ENCODE results near the gene FAM217A. TPM values are rescaled to one million over a fixed set of nuclear protein-coding genes. Genes with fewer than 3 reads are reported as not detected.

FAM217A gene
- total and polyA plus RNA-seq, 2 of the 8 experiments (the other 6 are each of a cell fraction or from before 2014, with no cell fraction given) = 0.03 TPM; not detected in 1

GRCh38 chr6:4067673-4068072, 11.3 kb downstream of the FAM217A start:
- peaks cover 0 to 23% (median 8%) of the 10 kb centered on the region in 4 experiments; a peak in 6 of 8 replicates for H3K36me3 ChIP-seq (ENCODE audit: control insufficient read depth in 2 of 4, insufficient read depth in 4 of 4, low read length in 3 of 4)
- H3K27me3 ChIP-seq (replicated peaks in 1 of 4; ENCODE audit: control insufficient read depth in 3 of 4, extremely low read depth in 1 of 4, insufficient read depth in 3 of 4, low read length in 3 of 4) = no peaks in the 10 kb centered on the region
- no peak overlapping the region for H2AK5ac ChIP-seq (ENCODE audit: low read depth, low read length)
- no peaks in the 10 kb centered on the region for H3K79me2 ChIP-seq (ENCODE audit: control insufficient read depth in 1 of 2, insufficient read depth in 2 of 2, low read length in 2 of 2)
- H2BK15ac ChIP-seq (ENCODE audit: low read length) = no peak overlapping the region
- FAIRE-seq (no peak), DNase-seq (ENCODE audit: low read depth in 1 of 2, low spot score in 2 of 2) (no peak)
- H3K4ac ChIP-seq (replicated peaks; ENCODE audit: insufficient read length, low read depth, low read length) = no peak overlapping the region
- no peak overlapping the region for H3K4me3 ChIP-seq (ENCODE audit: extremely low read depth in 1 of 4, insufficient read depth in 2 of 4, low read depth in 3 of 4, low read length in 4 of 4)
- H3K9me3 ChIP-seq (ENCODE audit: insufficient read depth in 2 of 2, low read depth in 1 of 2, low read length in 1 of 2) = no peaks in the 10 kb centered on the region
- TF ChIP-seq RXRA (IDR thresholded peaks at IDR 0.05; ENCODE audit: insufficient read depth, low read depth, low read length) = no peak
- TF ChIP-seq BRCA1 (IDR thresholded peaks at IDR 0.05; ENCODE audit: low read depth, low read length) = no peak
- no peak for TF ChIP-seq RBBP5 (IDR thresholded peaks at IDR 0.05; ENCODE audit: borderline replicate concordance, low read depth, low read length)
- TF ChIP-seq CREB1 (IDR thresholded peaks at IDR 0.05) = no peak
- no peak for TF ChIP-seq TCF12 (IDR thresholded peaks at IDR 0.05; ENCODE audit: low read depth, low read length)
- TF ChIP-seq SP1 (IDR thresholded peaks at IDR 0.05; ENCODE audit: low read depth, low read length) = no peak
- no peak for TF ChIP-seq HDAC2 (IDR thresholded peaks at IDR 0.05; ENCODE audit: borderline replicate concordance in 1 of 2, low read depth in 2 of 2, low read length in 2 of 2)
- no peak for TF ChIP-seq TBP (IDR thresholded peaks at IDR 0.05; ENCODE audit: low read depth, low read length)
- no peak for TF ChIP-seq RNF2 (IDR thresholded peaks at IDR 0.05; ENCODE audit: borderline replicate concordance, low read depth, low read length, missing control alignments, poor library complexity, severe bottlenecking)
- TF ChIP-seq EGR1 (IDR thresholded peaks at IDR 0.05; ENCODE audit: borderline replicate concordance, low read depth, low read length) = no peak
- H2BK5ac ChIP-seq (ENCODE audit: low read depth, low read length) = no peak overlapping the region
- no peak overlapping the region for H2AFZ ChIP-seq (ENCODE audit: low read length)
- no peaks in the 10 kb centered on the region for H3K23me2 ChIP-seq (ENCODE audit: low read depth, low read length)
- no peak overlapping the region for H2BK20ac ChIP-seq (ENCODE audit: low read length)
- H3K23ac ChIP-seq (ENCODE audit: insufficient read length) = no peak overlapping the region
- H3K9ac ChIP-seq (replicated peaks in 1 of 4; ENCODE audit: extremely low read depth in 1 of 4, low read depth in 3 of 4, low read length in 3 of 4) = no peak overlapping the region
- no peak overlapping the region for H3K56ac ChIP-seq (replicated peaks; ENCODE audit: insufficient read length, low read depth, low read length)
- H2BK120ac ChIP-seq (replicated peaks; ENCODE audit: low read depth, low read length) = no peak overlapping the region
- H3K14ac ChIP-seq (ENCODE audit: insufficient read length) = no peak overlapping the region
- H3K79me1 ChIP-seq (ENCODE audit: low read depth, low read length) = no peaks in the 10 kb centered on the region
- no peak overlapping the region for H4K8ac ChIP-seq (ENCODE audit: extremely low read depth, insufficient read depth, low read length)
- POLR2A ChIA-PET (ENCODE audit: partially characterized antibody) = interaction anchor here (0.6 to 2.5 kb wide), 5 partner anchors 9 to 85 kb away, joined by 3 to 10 read pairs (median 4); a partner anchor contains a TSS
- H4K5ac ChIP-seq (ENCODE audit: insufficient read length, low read depth, low read length) = no peak overlapping the region
- H2BK12ac ChIP-seq (ENCODE audit: low read depth, low read length) = no peak overlapping the region
- no peak overlapping the region for H3K4me2 ChIP-seq (ENCODE audit: insufficient read depth in 1 of 2, low read depth in 2 of 2, low read length in 2 of 2)
- H3K27ac ChIP-seq (ENCODE audit: low read depth, low read length) = no peak overlapping the region
- CTCF ChIA-PET (ENCODE audit: partially characterized antibody) = interaction anchor here (1.6 kb wide), 1 partner anchor 20 kb away, joined by 4 read pairs; no protein-coding TSS in a partner anchor
- H4K20me1 ChIP-seq (replicated peaks in 1 of 2; ENCODE audit: control insufficient read depth in 1 of 2, insufficient read depth in 2 of 2, low read length in 2 of 2) = no peaks in the 10 kb centered on the region
- no peak overlapping the region for H3K18ac ChIP-seq (ENCODE audit: extremely low read depth, low read length)
- WGBS, 2 experiments (ENCODE audit: extremely low coverage in 1 of 2, insufficient coverage in 1 of 2, insufficient read length in 1 of 2, insufficient replicate concordance in 2 of 2, low coverage in 1 of 2, low lambda C conversion rate in 2 of 2, missing lambda C conversion rate in 1 of 2) = 83% methylated on average over 1 of the region's 1 CpG; no CpG with 5 or more reads in 1 of the 2 experiments
- H4K91ac ChIP-seq (replicated peaks; ENCODE audit: insufficient read length, low read length) = no peak overlapping the region
- no peaks in the 10 kb centered on the region for H3K4me1 ChIP-seq (replicated peaks in 1 of 4; ENCODE audit: control insufficient read depth in 3 of 4, insufficient read depth in 4 of 4, low read length in 3 of 4)

All from H1 (cell line).